Measurements from ENCODE around the gene SRA1. TPM values are rescaled to one million over a fixed set of nuclear protein-coding genes. Genes with fewer than 3 reads are reported as not detected.
"Not testable (repeated sequence)": the region's sequence is repeated elsewhere in the genome, so short reads cannot be mapped to it uniquely, and the experiment has no call there.

The SRA1 gene
- total and polyA plus RNA-seq, 2 experiments from 2014 or later: 22.8 to 80.6 TPM

GRCh38 chr5:140600096-140600495, 42.8 kb upstream of the SRA1 start:
- TF ChIP-seq, protein P1, sequence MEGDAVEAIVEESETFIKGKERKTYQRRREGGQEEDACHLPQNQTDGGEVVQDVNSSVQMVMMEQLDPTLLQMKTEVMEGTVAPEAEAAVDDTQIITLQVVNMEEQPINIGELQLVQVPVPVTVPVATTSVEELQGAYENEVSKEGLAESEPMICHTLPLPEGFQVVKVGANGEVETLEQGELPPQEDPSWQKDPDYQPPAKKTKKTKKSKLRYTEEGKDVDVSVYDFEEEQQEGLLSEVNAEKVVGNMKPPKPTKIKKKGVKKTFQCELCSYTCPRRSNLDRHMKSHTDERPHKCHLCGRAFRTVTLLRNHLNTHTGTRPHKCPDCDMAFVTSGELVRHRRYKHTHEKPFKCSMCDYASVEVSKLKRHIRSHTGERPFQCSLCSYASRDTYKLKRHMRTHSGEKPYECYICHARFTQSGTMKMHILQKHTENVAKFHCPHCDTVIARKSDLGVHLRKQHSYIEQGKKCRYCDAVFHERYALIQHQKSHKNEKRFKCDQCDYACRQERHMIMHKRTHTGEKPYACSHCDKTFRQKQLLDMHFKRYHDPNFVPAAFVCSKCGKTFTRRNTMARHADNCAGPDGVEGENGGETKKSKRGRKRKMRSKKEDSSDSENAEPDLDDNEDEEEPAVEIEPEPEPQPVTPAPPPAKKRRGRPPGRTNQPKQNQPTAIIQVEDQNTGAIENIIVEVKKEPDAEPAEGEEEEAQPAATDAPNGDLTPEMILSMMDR (IDR thresholded peaks at IDR 0.05; ENCODE audit: low read depth, low read length): no peak
- Histone ChIP-seq H3K27me3 (no peaks in the 10 kb centered on the region), H3K4me1 (ENCODE audit: low read depth) (no peaks in the 10 kb centered on the region)

GRCh38 chr5:140598836-140599235, 41.6 kb upstream of the SRA1 start:
- Histone ChIP-seq H3K9me3 (ENCODE audit: low read depth) (no peaks in the 10 kb centered on the region), H3K27ac (no peak overlapping the region), H3K4me3 (no peak overlapping the region), H3K36me3 (no peaks in the 10 kb centered on the region), H3K27me3 (no peaks in the 10 kb centered on the region), H3K4me1 (ENCODE audit: low read depth) (no peaks in the 10 kb centered on the region)
- DNase-seq (ENCODE audit: low read depth in 1 of 2, low spot score in 1 of 2): no peak
- TF ChIP-seq, protein P1 (IDR thresholded peaks at IDR 0.05; ENCODE audit: low read depth, low read length): no peak

More at GRCh38 chr5:140600096-140600495, 42.8 kb upstream of the SRA1 start:
- H3K36me3 ChIP-seq: no peaks in the 10 kb centered on the region
- H3K27ac ChIP-seq: no peak overlapping the region
- no peak for DNase-seq (ENCODE audit: low read depth in 1 of 2, low spot score in 1 of 2)
- H3K9me3 ChIP-seq (ENCODE audit: low read depth): no peaks in the 10 kb centered on the region
- no peak overlapping the region for H3K4me3 ChIP-seq

DNA sequence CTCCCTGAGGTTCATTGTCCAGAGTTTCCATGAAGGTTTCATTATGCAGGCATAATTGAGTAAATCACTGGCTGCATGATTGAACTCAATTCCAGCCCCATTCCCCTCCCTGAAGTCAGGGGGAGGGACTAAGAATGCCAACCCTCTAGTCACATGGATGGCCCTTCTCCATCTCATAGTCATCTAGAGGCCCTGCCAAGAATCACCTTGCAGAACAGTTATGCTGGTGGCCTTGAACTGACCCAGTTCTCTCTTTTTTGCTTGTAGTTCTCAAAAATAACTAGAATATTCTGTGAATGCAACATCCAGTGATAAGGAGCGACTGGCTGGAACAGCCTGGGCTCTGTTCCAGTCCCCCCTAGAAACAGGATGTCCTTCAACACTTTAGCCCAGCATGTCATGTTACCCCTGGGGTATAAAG, 39.1 kb upstream of the SRA1 start:
- DNase-seq (ENCODE audit: low read depth in 1 of 2, low spot score in 1 of 2): peak in 1 of 2 donors; percentile 75
- no peak overlapping the region for H3K4me3 ChIP-seq
- H3K27ac ChIP-seq: no peak overlapping the region
- no peaks in the 10 kb centered on the region for H3K4me1 ChIP-seq (ENCODE audit: low read depth)
- TF ChIP-seq, protein P1 (IDR thresholded peaks at IDR 0.05; ENCODE audit: low read depth, low read length): no peak
- no peaks in the 10 kb centered on the region for H3K9me3 ChIP-seq (ENCODE audit: low read depth)
- H3K27me3 ChIP-seq: no peaks in the 10 kb centered on the region
- H3K36me3 ChIP-seq: no peaks in the 10 kb centered on the region

DNA sequence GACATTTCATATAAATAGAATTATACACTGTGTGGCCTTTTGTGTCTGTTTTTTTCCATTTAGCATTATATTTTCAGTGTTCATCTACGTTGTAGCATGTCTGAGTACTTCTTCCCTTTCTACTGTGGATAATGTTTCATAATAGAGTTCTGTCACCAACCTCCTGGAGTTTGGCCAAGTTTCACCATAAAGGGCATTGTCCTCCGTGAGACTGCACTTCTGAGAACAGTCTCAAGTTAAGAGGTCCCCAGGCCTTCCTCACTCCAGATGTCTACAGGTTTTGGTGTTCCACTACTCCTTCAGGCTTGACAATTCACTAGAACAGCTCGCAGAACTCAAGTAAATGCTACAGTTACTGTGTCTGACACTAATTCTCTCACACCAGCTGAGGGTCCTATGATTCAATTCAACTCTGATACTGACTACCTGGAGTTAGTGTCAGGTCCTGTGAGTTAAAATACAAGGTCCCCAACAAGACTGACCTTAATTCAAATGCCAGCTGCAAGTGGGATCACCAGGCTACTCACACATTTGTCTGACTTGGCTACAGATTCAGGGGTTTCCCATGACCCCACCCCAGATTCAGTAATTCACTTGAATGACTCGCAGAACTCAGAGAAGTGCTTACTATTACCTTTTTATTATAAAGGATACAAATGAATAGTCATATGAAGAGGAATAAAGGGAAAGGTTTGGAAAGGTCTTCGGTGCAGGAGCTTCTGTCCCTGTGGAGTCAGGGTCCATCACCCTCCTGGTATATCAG, 38.4 kb upstream of the SRA1 start:
- Histone ChIP-seq H3K4me3 (no peak overlapping the region), H3K27ac (no peak overlapping the region), H3K36me3 (no peaks in the 10 kb centered on the region), H3K9me3 (ENCODE audit: low read depth) (no peaks in the 10 kb centered on the region), H3K27me3 (no peaks in the 10 kb centered on the region), H3K4me1 (ENCODE audit: low read depth) (no peaks in the 10 kb centered on the region)
- TF ChIP-seq, protein P1 (IDR thresholded peaks at IDR 0.05; ENCODE audit: low read depth, low read length): no peak
- DNase-seq (ENCODE audit: low read depth in 1 of 2, low spot score in 1 of 2): no peak

- H3K4me1 ChIP-seq (ENCODE audit: low read depth): no peaks in the 10 kb centered on the region
- H3K27ac ChIP-seq: no peak overlapping the region
- no peaks in the 10 kb centered on the region for H3K9me3 ChIP-seq (ENCODE audit: low read depth)
- DNase-seq (ENCODE audit: low read depth in 1 of 2, low spot score in 1 of 2): no peak
- H3K27me3 ChIP-seq: no peaks in the 10 kb centered on the region
- H3K36me3 ChIP-seq: no peaks in the 10 kb centered on the region
- TF ChIP-seq, protein P1 (IDR thresholded peaks at IDR 0.05; ENCODE audit: low read depth, low read length): no peak
- no peak overlapping the region for H3K4me3 ChIP-seq
These were observed 36.9 kb upstream of the SRA1 start for GRCh38 chr5:140594169-140594568.

DNA sequence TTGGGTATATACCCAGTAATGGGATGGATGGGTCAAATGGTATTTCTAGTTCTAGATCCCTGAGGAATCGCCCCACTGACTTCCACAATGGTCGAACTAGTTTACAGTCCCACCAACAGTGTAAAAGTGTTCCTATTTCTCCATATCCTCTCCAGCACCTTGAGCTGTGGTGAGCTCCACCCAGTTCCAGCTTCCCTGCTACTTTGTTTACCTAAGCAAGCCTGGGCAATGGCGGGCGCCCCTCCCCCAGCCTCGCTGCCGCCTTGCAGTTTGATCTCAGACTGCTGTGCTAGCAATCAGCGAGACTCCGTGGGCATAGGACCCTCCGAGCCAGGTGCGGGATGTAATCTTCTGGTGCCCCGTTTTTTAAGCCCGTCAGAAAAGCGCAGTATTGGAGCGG, 35.8 kb upstream of the SRA1 start:
- H3K27me3 ChIP-seq; H3K36me3 ChIP-seq; H3K4me1 ChIP-seq (ENCODE audit: low read depth); H3K27ac ChIP-seq; H3K9me3 ChIP-seq (ENCODE audit: low read depth); DNase-seq (ENCODE audit: low read depth in 1 of 2, low spot score in 1 of 2); H3K4me3 ChIP-seq: not testable (repeated sequence)
